CD4-positive, CD25-positive, alpha-beta regulatory T cell (primary cell): ENCODE results near the gene SPON2. TPM values are rescaled to one million over a fixed set of nuclear protein-coding genes. Genes with fewer than 3 reads are reported as not detected.

Source experiments
- ATAC-seq, 2 donors: fragments of 150-1000 bp; cut with Tn5 transposase; one replicate each; pipeline ENCODE4 v1.10.0; 2021; ENCODE audit warnings: low read depth in 2 of 2, moderate number of reproducible peaks in 2 of 2, moderate library complexity in 1 of 2
- DNase-seq, 3 donors: peaks; one replicate each; pipeline versions ENCODE4 v3.0.0 to v3.0.0-alpha.2; 2012 to 2022; ENCODE audit warnings: mixed read lengths in 1 of 3
- H3K27ac ChIP-seq: one replicate; pipeline ENCODE4 v1.7.0; 2013; ENCODE audit warnings: mild to moderate bottlenecking, low read length; ENCODE audit not compliant: insufficient read depth, poor library complexity, severe bottlenecking
- H3K27me3 ChIP-seq: one replicate; pipeline ENCODE4 v1.7.0; 2013; ENCODE audit warnings: low read length; ENCODE audit not compliant: control insufficient read depth, insufficient read depth
- H3K36me3 ChIP-seq: one replicate; pipeline ENCODE4 v1.7.0; 2013; ENCODE audit warnings: mild to moderate bottlenecking, low read length, moderate library complexity; ENCODE audit not compliant: control insufficient read depth, insufficient read depth
- H3K4me1 ChIP-seq: 2 replicates; pipeline ENCODE4 v1.7.0; 2013; ENCODE audit warnings: mild to moderate bottlenecking, low read length; ENCODE audit not compliant: insufficient read depth, control insufficient read depth, poor library complexity, severe bottlenecking
- H3K4me3 ChIP-seq: one replicate; pipeline ENCODE4 v1.7.0; 2013; ENCODE audit warnings: low read depth, mild to moderate bottlenecking, low read length, moderate library complexity
- H3K9me3 ChIP-seq, 2 experiments: 1 replicate in 1 of 2; 2 replicates in 1 of 2; pipeline ENCODE4 v1.7.0; 2013; ENCODE audit warnings: low read length in 2 of 2, mild to moderate bottlenecking in 1 of 2, moderate library complexity in 1 of 2; ENCODE audit not compliant: control insufficient read depth in 2 of 2
- H3K27ac Mint-ChIP-seq, 3 donors: one replicate each; pipeline ENCODE4 v1.8.0; 2020 to 2022; ENCODE audit warnings: mild to moderate bottlenecking in 3 of 3, mixed read lengths in 3 of 3, moderate library complexity in 2 of 3
- H3K27me3 Mint-ChIP-seq: one replicate; pipeline ENCODE4 v1.8.0; 2022; ENCODE audit warnings: mild to moderate bottlenecking, mixed read lengths
- H3K36me3 Mint-ChIP-seq: one replicate; pipeline ENCODE4 v1.8.0; 2020; ENCODE audit warnings: mixed read lengths
- H3K4me1 Mint-ChIP-seq, 4 donors: one replicate each; pipeline ENCODE4 v1.8.0; 2020 to 2022; ENCODE audit warnings: mixed read lengths in 4 of 4, mild to moderate bottlenecking in 1 of 4
- H3K4me3 Mint-ChIP-seq, 4 donors: one replicate each; pipeline ENCODE4 v1.8.0; 2020 to 2022; ENCODE audit warnings: mild to moderate bottlenecking in 4 of 4, mixed read lengths in 4 of 4, moderate library complexity in 3 of 4
- H3K9me3 Mint-ChIP-seq, 7 donors: one replicate each; pipeline ENCODE4 v1.8.0; 2020 to 2022; ENCODE audit warnings: mixed read lengths in 7 of 7, mild to moderate bottlenecking in 3 of 7, moderate library complexity in 2 of 7
- polyA plus RNA-seq, 4 donors: library from polyadenylated mRNA; unstranded; fragments of 300-500 nt; fragmentation: Illumina TruSeq; gene quantifications; one replicate each; pipeline ENCODE4 v1.2.3, GENCODE V29; 2021
- total RNA-seq: library from RNA; stranded (reverse); gene quantifications from one replicate; pipeline ENCODE4 v1.2.3, GENCODE V29; 2022

The SPON2 gene
- total and polyA plus RNA-seq, 5 donors from 2014 or later = 3.4 to 23.9 (median 6.2) TPM

DNA sequence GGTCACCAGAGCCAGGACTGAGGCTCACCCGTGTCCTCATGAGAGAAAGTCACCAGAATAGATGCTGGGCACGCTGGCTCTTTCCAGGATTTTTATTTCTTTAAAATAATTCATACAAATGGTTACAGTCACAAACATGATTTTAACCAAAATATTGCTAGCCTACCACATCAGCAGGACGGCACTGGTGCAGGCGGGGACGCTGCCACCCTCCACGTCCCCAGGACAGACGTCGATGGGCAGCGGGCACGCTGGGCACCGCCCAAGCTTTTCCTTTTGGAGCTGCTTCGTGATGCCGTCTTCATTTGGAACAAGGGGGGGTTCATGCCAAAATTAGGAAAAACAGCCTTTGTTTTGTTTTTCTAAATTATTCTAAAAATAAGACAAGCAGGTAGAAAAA is 39.0 kb upstream of the SPON2 start:
- Mint-ChIP-seq H3K4me3 (no peak overlapping the region), H3K36me3 (peaks cover 3% of the 10 kb centered on the region), H3K27ac (no peak overlapping the region), H3K4me1 (peaks cover 0 to 8% (median 3%) of the 10 kb centered on the region in 4 donors), H3K27me3 (no peaks in the 10 kb centered on the region), H3K9me3 (peaks cover 0 to 2% (median 0%) of the 10 kb centered on the region in 7 donors)
- Histone ChIP-seq H3K27me3 (no peaks in the 10 kb centered on the region), H3K4me3 (no peak overlapping the region), H3K36me3 (peaks cover 33% of the 10 kb centered on the region), H3K27ac (no peak overlapping the region), H3K4me1 (peaks cover 13% of the 10 kb centered on the region), H3K9me3 (no peaks in the 10 kb centered on the region)
- no peak for ATAC-seq
- no peak for DNase-seq

GRCh38 chr4:1210971-1211370 is 38.6 kb upstream of the SPON2 start:
- Mint-ChIP-seq H3K36me3 (peaks cover 3% of the 10 kb centered on the region), H3K27ac (no peak overlapping the region), H3K4me3 (no peak overlapping the region), H3K4me1 (peaks cover 0 to 6% (median 3%) of the 10 kb centered on the region in 4 donors), H3K9me3 (peaks cover 0 to 2% (median 0%) of the 10 kb centered on the region in 7 donors), H3K27me3 (no peaks in the 10 kb centered on the region)
- Histone ChIP-seq H3K27me3 (no peaks in the 10 kb centered on the region), H3K4me3 (no peak overlapping the region), H3K36me3 (peaks cover 33% of the 10 kb centered on the region), H3K4me1 (peaks cover 9% of the 10 kb centered on the region), H3K27ac (no peak overlapping the region), H3K9me3 (no peaks in the 10 kb centered on the region)
- ATAC-seq = no peak
- DNase-seq = no peak

DNA sequence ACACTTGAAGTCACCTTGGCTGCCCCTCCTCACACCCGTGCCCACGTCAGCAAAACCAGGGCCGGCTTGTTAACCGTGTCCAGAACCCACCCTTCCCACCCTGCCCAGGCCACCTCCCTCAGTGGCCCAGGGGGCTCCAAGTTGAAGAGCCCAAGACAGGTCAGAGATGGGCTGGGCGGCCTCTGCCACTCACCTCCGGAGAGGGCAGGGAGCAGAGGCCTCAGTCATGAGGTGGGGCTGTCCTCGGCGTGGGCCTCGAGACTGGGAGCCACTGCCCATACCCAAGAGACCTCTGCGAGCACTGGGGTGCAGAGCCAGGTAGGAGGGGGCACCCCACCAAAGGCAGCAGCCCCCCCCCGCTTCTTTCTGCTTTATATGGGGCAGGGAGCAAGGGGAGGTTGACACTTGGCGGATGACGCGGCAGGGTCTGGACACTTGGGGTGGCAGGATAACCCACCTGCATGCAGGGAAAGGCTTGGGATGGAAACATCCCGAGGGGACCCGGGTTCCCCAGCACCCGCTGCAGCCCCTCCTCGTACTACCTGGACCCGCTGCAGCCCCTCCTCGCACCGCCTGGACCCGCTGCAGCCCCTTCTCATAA is 38.0 kb upstream of the SPON2 start:
- Mint-ChIP-seq H3K36me3 (peaks cover 3% of the 10 kb centered on the region), H3K27me3 (no peaks in the 10 kb centered on the region), H3K27ac (no peak overlapping the region), H3K4me1 (peaks cover 0 to 6% (median 3%) of the 10 kb centered on the region in 4 donors), H3K4me3 (no peak overlapping the region), H3K9me3 (peaks cover 0 to 2% (median 0%) of the 10 kb centered on the region in 7 donors)
- DNase-seq (no peak), ATAC-seq (no peak)
- Histone ChIP-seq H3K27ac (no peak overlapping the region), H3K36me3 (peaks cover 33% of the 10 kb centered on the region), H3K4me1 (peaks cover 5% of the 10 kb centered on the region), H3K27me3 (no peaks in the 10 kb centered on the region), H3K9me3 (no peaks in the 10 kb centered on the region), H3K4me3 (no peak overlapping the region)

DNA sequence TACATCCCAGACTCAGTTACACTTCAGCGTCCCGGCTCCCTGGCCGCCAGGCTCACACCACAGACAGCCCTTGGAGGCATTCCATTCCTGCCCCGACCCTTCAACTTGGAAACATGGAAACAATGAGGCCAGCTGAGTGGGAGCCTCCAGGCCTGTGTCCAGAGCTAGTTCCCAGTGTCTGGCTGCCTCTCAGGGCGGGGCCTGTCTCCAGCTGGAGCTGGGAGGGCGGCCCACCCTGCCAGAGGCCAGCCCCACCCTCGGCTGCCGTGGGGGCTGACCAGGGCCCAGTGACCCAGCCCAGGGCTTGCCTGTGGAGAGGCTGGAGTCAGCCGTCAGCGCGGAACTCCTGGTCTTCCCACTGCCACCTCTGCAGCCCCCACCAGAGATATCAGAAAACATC is 37.4 kb upstream of the SPON2 start:
- Histone ChIP-seq H3K4me1 (peaks cover 5% of the 10 kb centered on the region), H3K9me3 (no peaks in the 10 kb centered on the region), H3K27me3 (no peaks in the 10 kb centered on the region), H3K36me3 (peaks cover 28% of the 10 kb centered on the region), H3K27ac (no peak overlapping the region), H3K4me3 (no peak overlapping the region)
- H3K4me1 Mint-ChIP-seq = peaks cover 0 to 7% (median 3%) of the 10 kb centered on the region in 4 donors
- H3K27me3 Mint-ChIP-seq = no peaks in the 10 kb centered on the region
- ATAC-seq = no peak
- no peak overlapping the region for H3K4me3 Mint-ChIP-seq
- no peak overlapping the region for H3K27ac Mint-ChIP-seq
- DNase-seq = no peak
- H3K9me3 Mint-ChIP-seq = peaks cover 0 to 2% (median 0%) of the 10 kb centered on the region in 7 donors
- peaks cover 3% of the 10 kb centered on the region for H3K36me3 Mint-ChIP-seq

- DNase-seq (no peak), ATAC-seq (no peak)
- Histone ChIP-seq H3K4me3 (no peak overlapping the region), H3K27ac (no peak overlapping the region), H3K9me3 (no peaks in the 10 kb centered on the region), H3K4me1 (peaks cover 5% of the 10 kb centered on the region), H3K36me3 (peaks cover 27% of the 10 kb centered on the region), H3K27me3 (no peaks in the 10 kb centered on the region)
- Mint-ChIP-seq H3K27me3 (no peaks in the 10 kb centered on the region), H3K4me3 (peak overlapping the region; percentile 69 to 89 (median 76)), H3K4me1 (peaks cover 0 to 12% (median 5%) of the 10 kb centered on the region in 4 donors), H3K9me3 (peaks cover 0 to 2% (median 0%) of the 10 kb centered on the region in 7 donors), H3K36me3 (peaks cover 3% of the 10 kb centered on the region), H3K27ac (peak overlapping the region in 1 of 3 donors; percentile 63)
Observed at GRCh38 chr4:1208970-1209704, 36.8 kb upstream of the SPON2 start.

- Mint-ChIP-seq H3K9me3 (peaks cover 0 to 2% (median 0%) of the 10 kb centered on the region in 7 donors), H3K4me1 (peaks cover 0 to 20% (median 10%) of the 10 kb centered on the region in 4 donors), H3K4me3 (peak overlapping the region; percentile 69 to 89 (median 76)), H3K36me3 (peaks cover 3% of the 10 kb centered on the region), H3K27ac (peak overlapping the region in 2 of 3 donors; percentile 31 to 63), H3K27me3 (no peaks in the 10 kb centered on the region)
- peaks cover 9% of the 10 kb centered on the region for H3K4me1 ChIP-seq
- DNase-seq = peak in 2 of 3 donors; percentile 33 to 49
- H3K9me3 ChIP-seq = no peaks in the 10 kb centered on the region
- peaks cover 23% of the 10 kb centered on the region for H3K36me3 ChIP-seq
- peak overlapping the region; percentile 23 for H3K27ac ChIP-seq
- no peak overlapping the region for H3K4me3 ChIP-seq
- no peaks in the 10 kb centered on the region for H3K27me3 ChIP-seq
- ATAC-seq = peak; percentile 57 to 66
Observed at GRCh38 chr4:1208266-1208961, 36.0 kb upstream of the SPON2 start.

- H3K27ac ChIP-seq = peak overlapping the region; percentile 23
- peaks cover 16% of the 10 kb centered on the region for H3K4me1 ChIP-seq
- H3K4me3 ChIP-seq = no peak overlapping the region
- Mint-ChIP-seq H3K36me3 (peaks cover 3% of the 10 kb centered on the region), H3K27ac (no peak overlapping the region), H3K4me3 (no peak overlapping the region), H3K9me3 (peaks cover 0 to 2% (median 0%) of the 10 kb centered on the region in 7 donors), H3K4me1 (peaks cover 0 to 26% (median 13%) of the 10 kb centered on the region in 4 donors), H3K27me3 (no peaks in the 10 kb centered on the region)
- H3K27me3 ChIP-seq = no peaks in the 10 kb centered on the region
- no peak for ATAC-seq
- H3K36me3 ChIP-seq = peaks cover 17% of the 10 kb centered on the region
- H3K9me3 ChIP-seq = no peaks in the 10 kb centered on the region
- no peak for DNase-seq
Observed at GRCh38 chr4:1207603-1208265, 35.4 kb upstream of the SPON2 start.
